Calu3 (cell line): ENCODE measurements around the gene LCP2. TPM values are rescaled to one million over a fixed set of nuclear protein-coding genes. Genes with fewer than 3 reads are reported as not detected.

Experiments used
- BruUV-seq: library from RNA; stranded (reverse); fragments of 400-500 nt; replicated peaks from 2 replicates; lab custom pipeline; 2021; lab: Mats Ljungman, UMichigan
- CTCF ChIA-PET: fragments of 300-600 bp; sonication (Branson Sonifier 250); formaldehyde crosslinking; loops from one replicate; lab custom pipeline; 2022; ENCODE audit warnings: antibody characterized with exemption; lab: Charles Lee
- DNase-seq: peaks from one replicate; pipeline ENCODE4 v3.0.0; 2022
- H3K27ac Mint-ChIP-seq: one replicate; pipeline ENCODE4 v1.8.0; 2022; ENCODE audit warnings: mixed read lengths; ENCODE audit not compliant: unreplicated experiment
- H3K27me3 Mint-ChIP-seq: one replicate; pipeline ENCODE4 v1.8.0; 2022; ENCODE audit warnings: mixed read lengths; ENCODE audit not compliant: unreplicated experiment
- H3K36me3 Mint-ChIP-seq: one replicate; pipeline ENCODE4 v1.8.0; 2022; ENCODE audit warnings: mild to moderate bottlenecking, moderate library complexity, mixed read lengths; ENCODE audit not compliant: insufficient read depth, unreplicated experiment
- H3K4me1 Mint-ChIP-seq: one replicate; pipeline ENCODE4 v1.8.0; 2022; ENCODE audit warnings: mild to moderate bottlenecking, low read depth, mixed read lengths; ENCODE audit not compliant: unreplicated experiment
- H3K4me3 Mint-ChIP-seq: one replicate; pipeline ENCODE4 v1.8.0; 2022; ENCODE audit warnings: mild to moderate bottlenecking, low read depth, moderate library complexity, mixed read lengths; ENCODE audit not compliant: unreplicated experiment
- H3K9me3 Mint-ChIP-seq: one replicate; pipeline ENCODE4 v1.8.0; 2022; ENCODE audit warnings: low read depth, mixed read lengths; ENCODE audit not compliant: unreplicated experiment
- intact Hi-C: fragments of 100-400 bp; cut with micrococcal nuclease; formaldehyde crosslinking; loops from one replicate; pipeline ENCODE4 v1.10.0; 2022; ENCODE audit not compliant: unreplicated experiment
- total RNA-seq: library from RNA; stranded (reverse); gene quantifications from 2 replicates; pipeline ENCODE4 v1.2.3, GENCODE V29; 2022
- TF ChIP-seq, protein P1 (sequence below): fragments of 200-600 bp; IDR thresholded peaks from one replicate; pipeline ENCODE4 v1.8.0; 2022; ENCODE audit warnings: antibody characterized with exemption; ENCODE audit not compliant: unreplicated experiment

LCP2 gene
- total RNA-seq, 1 experiment from 2014 or later = not detected

DNA sequence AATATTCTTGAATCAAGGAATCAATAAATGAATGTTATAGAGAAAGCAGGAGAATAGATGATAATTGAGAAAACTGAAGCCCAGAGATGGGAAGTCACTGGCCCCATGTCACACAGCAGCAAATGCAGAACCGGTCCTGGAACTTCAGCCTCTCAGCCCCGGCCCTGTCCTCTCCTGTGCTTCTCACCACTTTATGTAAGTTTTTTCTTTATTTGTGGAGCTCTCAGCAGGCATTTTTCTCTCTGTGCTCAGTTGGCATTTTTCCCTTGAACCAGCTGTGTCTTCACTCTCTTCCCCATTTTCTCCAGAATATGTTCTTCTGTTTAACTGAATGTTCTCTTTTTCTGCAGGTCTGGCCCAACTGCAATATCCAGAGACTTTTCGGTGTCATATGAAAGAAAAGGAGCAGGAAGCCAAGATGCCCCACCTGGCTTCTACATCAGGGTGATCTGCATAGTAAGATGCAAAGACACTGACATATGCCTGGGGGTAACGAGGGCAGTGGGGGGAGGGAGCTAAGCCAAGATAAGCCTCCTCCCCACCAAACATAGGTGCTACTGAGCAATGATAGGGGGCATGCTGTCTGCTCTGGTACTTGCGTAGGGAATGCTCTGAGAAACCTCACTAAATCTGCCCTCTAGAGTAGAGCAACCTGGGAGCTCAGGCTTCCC lies 12.8 kb upstream of the LCP2 start:
- TF ChIP-seq, protein P1, sequence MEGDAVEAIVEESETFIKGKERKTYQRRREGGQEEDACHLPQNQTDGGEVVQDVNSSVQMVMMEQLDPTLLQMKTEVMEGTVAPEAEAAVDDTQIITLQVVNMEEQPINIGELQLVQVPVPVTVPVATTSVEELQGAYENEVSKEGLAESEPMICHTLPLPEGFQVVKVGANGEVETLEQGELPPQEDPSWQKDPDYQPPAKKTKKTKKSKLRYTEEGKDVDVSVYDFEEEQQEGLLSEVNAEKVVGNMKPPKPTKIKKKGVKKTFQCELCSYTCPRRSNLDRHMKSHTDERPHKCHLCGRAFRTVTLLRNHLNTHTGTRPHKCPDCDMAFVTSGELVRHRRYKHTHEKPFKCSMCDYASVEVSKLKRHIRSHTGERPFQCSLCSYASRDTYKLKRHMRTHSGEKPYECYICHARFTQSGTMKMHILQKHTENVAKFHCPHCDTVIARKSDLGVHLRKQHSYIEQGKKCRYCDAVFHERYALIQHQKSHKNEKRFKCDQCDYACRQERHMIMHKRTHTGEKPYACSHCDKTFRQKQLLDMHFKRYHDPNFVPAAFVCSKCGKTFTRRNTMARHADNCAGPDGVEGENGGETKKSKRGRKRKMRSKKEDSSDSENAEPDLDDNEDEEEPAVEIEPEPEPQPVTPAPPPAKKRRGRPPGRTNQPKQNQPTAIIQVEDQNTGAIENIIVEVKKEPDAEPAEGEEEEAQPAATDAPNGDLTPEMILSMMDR = no peak
- CTCF ChIA-PET = no interaction called here
- intact Hi-C loops = no loop called here
- Mint-ChIP-seq H3K4me3 (no peak overlapping the region), H3K9me3 (no peaks in the 10 kb centered on the region), H3K27ac (no peak overlapping the region), H3K27me3 (peaks cover 69% of the 10 kb centered on the region), H3K4me1 (peaks cover 18% of the 10 kb centered on the region), H3K36me3 (no peaks in the 10 kb centered on the region)
- no peak for DNase-seq
- no TSS peak for BruUV-seq

DNA sequence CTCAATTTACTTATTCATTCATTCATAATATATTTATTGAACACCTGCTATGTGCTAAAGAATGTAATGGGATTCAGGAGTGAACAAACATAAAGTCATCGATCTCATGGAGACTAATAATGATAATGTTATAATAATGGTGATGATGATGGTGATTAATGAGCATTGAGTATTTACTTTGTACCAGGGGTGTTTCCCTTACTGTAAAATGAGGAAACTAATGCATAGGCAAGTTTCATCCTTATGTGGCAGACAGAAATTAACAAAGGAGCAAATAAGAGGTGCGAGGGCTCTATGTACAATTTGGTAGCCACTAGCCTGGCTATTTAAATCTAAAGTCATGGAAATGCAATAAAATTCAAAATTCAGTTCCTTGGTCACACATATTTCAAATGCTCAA lies 11.1 kb upstream of the LCP2 start:
- no peaks in the 10 kb centered on the region for H3K36me3 Mint-ChIP-seq
- TF ChIP-seq, protein P1 = no peak
- intact Hi-C loops = no loop called here
- BruUV-seq = no TSS peak
- no peak for DNase-seq
- H3K27ac Mint-ChIP-seq = no peak overlapping the region
- CTCF ChIA-PET = no interaction called here
- H3K4me1 Mint-ChIP-seq = peaks cover 18% of the 10 kb centered on the region
- H3K4me3 Mint-ChIP-seq = no peak overlapping the region
- H3K9me3 Mint-ChIP-seq = no peaks in the 10 kb centered on the region
- H3K27me3 Mint-ChIP-seq = peaks cover 73% of the 10 kb centered on the region

DNA sequence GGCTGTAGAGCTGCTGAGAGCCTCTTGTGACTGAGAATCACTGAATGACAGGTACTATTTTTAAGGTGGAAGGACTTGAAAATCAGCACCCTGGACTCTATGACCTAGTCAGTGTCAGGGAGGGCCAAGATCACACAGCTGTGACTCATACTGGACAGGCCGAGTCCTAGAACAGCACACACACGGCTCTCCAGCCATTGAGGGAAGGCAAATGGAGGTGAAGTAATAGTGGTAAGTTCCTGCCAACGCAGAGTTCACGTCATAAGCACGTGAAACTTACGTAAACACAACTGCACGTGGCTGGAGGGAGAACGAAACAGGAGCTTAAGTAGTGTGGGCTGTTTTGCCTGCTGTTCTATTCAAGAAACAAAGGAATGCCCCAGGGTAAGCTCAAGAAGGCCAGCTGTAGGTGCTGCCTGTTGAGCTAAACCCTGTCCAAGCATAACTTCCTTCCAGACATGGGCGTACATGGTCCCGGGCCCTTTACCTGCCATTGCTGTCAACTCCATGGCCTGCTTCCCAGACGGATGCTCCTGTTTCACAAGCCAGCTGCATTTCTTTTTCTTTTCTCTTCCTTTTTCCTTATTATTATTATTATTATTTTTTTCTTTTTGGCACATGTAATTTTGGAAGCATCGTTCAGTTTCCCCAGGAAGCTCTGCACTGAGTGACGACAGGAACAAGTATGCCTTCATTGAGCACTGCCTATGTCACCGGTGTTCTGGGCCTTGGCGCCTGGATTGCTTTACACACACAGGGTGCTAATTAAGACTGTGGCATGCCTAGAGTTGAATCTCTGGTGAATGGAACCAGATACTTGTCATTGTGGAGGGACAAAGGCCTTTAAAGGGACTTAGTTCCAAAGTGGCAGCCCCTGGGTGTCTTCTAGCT lies 10.2 kb upstream of the LCP2 start:
- CTCF ChIA-PET = interaction anchor here (0.6 to 2.5 kb wide), 5 partner anchors 9 to 1283 kb away, joined by 3 to 6 read pairs (median 3); no protein-coding TSS in a partner anchor
- intact Hi-C loops = no loop called here
- H3K4me1 Mint-ChIP-seq = peaks cover 18% of the 10 kb centered on the region
- DNase-seq = peak; percentile 54
- H3K27me3 Mint-ChIP-seq = peaks cover 77% of the 10 kb centered on the region
- TF ChIP-seq, protein P1 = no peak
- H3K4me3 Mint-ChIP-seq = no peak overlapping the region
- BruUV-seq = no TSS peak
- no peaks in the 10 kb centered on the region for H3K36me3 Mint-ChIP-seq
- H3K27ac Mint-ChIP-seq = no peak overlapping the region
- no peaks in the 10 kb centered on the region for H3K9me3 Mint-ChIP-seq

DNA sequence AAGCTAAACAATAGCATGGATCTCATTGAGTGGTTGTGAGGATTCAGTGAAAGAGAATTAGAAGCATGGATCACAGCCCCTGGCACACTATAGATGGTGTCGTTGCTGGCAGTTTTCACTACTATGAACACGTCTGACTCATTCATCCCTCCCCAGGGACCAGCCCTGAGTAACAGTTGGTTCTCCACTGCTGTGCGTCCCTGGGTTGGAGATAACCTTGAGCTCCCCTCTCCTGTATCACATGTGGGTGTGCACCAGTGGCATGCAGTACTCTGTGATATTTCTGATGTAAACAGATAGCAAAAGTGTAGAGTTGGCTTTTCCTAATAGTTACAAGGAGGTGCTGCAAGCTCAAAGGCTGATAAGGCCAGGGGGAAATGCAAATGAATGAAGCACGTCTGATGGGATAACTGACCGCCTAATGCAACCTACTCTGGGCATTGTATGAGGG lies 8.8 kb upstream of the LCP2 start:
- H3K4me3 Mint-ChIP-seq = no peak overlapping the region
- intact Hi-C loops = no loop called here
- DNase-seq = no peak
- H3K9me3 Mint-ChIP-seq = no peaks in the 10 kb centered on the region
- H3K36me3 Mint-ChIP-seq = no peaks in the 10 kb centered on the region
- no TSS peak for BruUV-seq
- TF ChIP-seq, protein P1 = no peak
- peaks cover 13% of the 10 kb centered on the region for H3K4me1 Mint-ChIP-seq
- H3K27me3 Mint-ChIP-seq = peaks cover 77% of the 10 kb centered on the region
- CTCF ChIA-PET = interaction anchor here (0.6 to 2.5 kb wide), 3 partner anchors 12 to 40 kb away, joined by 3 to 6 read pairs (median 5); no protein-coding TSS in a partner anchor
- H3K27ac Mint-ChIP-seq = no peak overlapping the region
